Mucosa of rectum (tissue), 2 donors: ENCODE data around the gene GALNT13.

Experiments
- H3K27ac ChIP-seq, 2 donors: one replicate each; pipeline ENCODE4 v1.7.0; 2013; ENCODE audit warnings: inconsistent platforms in 2 of 2, low read depth in 2 of 2, low read length in 2 of 2
- H3K27me3 ChIP-seq, 2 donors: one replicate each; pipeline ENCODE4 v1.7.0; 2013; ENCODE audit warnings: low read length in 2 of 2; ENCODE audit not compliant: control insufficient read depth in 2 of 2, insufficient read depth in 2 of 2
- H3K36me3 ChIP-seq, 2 donors: one replicate each; pipeline ENCODE4 v1.7.0; 2013; ENCODE audit warnings: low read length in 2 of 2; ENCODE audit not compliant: control insufficient read depth in 2 of 2, insufficient read depth in 2 of 2
- H3K4me1 ChIP-seq, 2 donors: one replicate each; pipeline ENCODE4 v1.7.0; 2013; ENCODE audit warnings: low read length in 2 of 2, mild to moderate bottlenecking in 1 of 2; ENCODE audit not compliant: control insufficient read depth in 2 of 2, insufficient read depth in 2 of 2
- H3K4me3 ChIP-seq, 2 donors: one replicate each; pipeline ENCODE4 v1.7.0; 2013; ENCODE audit warnings: low read length in 2 of 2
- H3K9ac ChIP-seq, 2 donors: one replicate each; pipeline ENCODE4 v1.7.0; 2013; ENCODE audit warnings: low read length in 2 of 2, low read depth in 1 of 2, mild to moderate bottlenecking in 1 of 2
- H3K9me3 ChIP-seq, 2 donors: one replicate each; pipeline ENCODE4 v1.7.0; 2013; ENCODE audit warnings: low read length in 2 of 2; ENCODE audit not compliant: control insufficient read depth in 2 of 2
- donor health status: healthy.
- donor health status: Normal muscosa, but diverticular disease.

The GALNT13 gene

GRCh38 chr2:154408786-154409185 lies 537.1 kb downstream of the GALNT13 start:
- no peaks in the 10 kb centered on the region for H3K36me3 ChIP-seq
- no peak overlapping the region for H3K4me3 ChIP-seq
- H3K9me3 ChIP-seq: no peaks in the 10 kb centered on the region
- H3K27ac ChIP-seq: no peak overlapping the region
- no peaks in the 10 kb centered on the region for H3K27me3 ChIP-seq
- H3K4me1 ChIP-seq: no peaks in the 10 kb centered on the region
- no peak overlapping the region for H3K9ac ChIP-seq

DNA sequence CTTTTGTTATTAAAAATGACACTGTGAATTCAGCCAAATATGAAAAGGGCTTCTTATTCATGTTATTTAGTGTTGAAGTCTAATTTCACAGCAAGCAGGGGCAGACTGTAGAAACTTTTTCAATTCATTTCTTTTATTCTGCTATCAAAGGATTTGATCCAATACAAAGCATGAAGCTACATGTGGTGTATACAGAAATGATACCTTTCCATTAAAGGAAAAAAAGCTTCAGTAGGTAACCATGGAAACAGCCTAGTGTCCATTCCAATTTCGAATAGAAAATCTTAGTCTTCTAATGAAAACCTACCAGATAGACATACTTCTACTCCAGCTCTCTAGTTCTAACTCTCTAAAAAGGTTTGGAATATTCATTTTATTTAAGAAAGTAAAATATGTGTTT lies 550.5 kb downstream of the GALNT13 start:
- Histone ChIP-seq H3K9me3 (no peaks in the 10 kb centered on the region), H3K9ac (no peak overlapping the region), H3K36me3 (no peaks in the 10 kb centered on the region), H3K27ac (no peak overlapping the region), H3K4me3 (no peak overlapping the region), H3K27me3 (no peaks in the 10 kb centered on the region), H3K4me1 (no peaks in the 10 kb centered on the region)

DNA sequence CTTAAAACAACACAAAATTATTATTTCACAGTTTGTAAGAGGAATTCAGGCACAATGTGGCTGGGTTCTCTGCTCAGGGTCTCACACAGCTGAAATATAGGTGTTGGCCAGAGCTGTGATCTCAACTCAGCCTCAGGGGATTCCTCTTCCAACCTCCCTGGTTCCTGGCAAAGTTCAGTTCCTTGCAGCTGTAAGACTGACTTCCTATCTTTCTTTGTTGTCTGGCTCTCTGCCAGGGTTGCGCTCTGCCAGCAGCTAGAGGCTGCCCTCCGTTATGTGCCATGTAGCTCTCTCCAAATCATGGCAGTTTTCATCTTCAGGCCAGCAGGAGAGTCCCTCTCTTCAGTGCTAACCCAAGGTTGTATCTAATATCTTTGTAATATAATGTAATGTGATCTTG lies 554.3 kb downstream of the GALNT13 start:
- Histone ChIP-seq H3K36me3 (no peaks in the 10 kb centered on the region), H3K4me1 (no peaks in the 10 kb centered on the region), H3K27ac (no peak overlapping the region), H3K9me3 (no peaks in the 10 kb centered on the region), H3K4me3 (no peak overlapping the region), H3K9ac (no peak overlapping the region), H3K27me3 (no peaks in the 10 kb centered on the region)

GRCh38 chr2:154427453-154427852 lies 555.7 kb downstream of the GALNT13 start:
- no peak overlapping the region for H3K27ac ChIP-seq
- no peaks in the 10 kb centered on the region for H3K4me1 ChIP-seq
- H3K4me3 ChIP-seq: no peak overlapping the region
- no peaks in the 10 kb centered on the region for H3K36me3 ChIP-seq
- H3K27me3 ChIP-seq: no peaks in the 10 kb centered on the region
- H3K9ac ChIP-seq: no peak overlapping the region
- H3K9me3 ChIP-seq: no peaks in the 10 kb centered on the region

GRCh38 chr2:154428022-154428421 lies 556.3 kb downstream of the GALNT13 start:
- Histone ChIP-seq H3K4me1 (no peaks in the 10 kb centered on the region), H3K27me3 (no peaks in the 10 kb centered on the region), H3K9ac (no peak overlapping the region), H3K4me3 (no peak overlapping the region), H3K36me3 (no peaks in the 10 kb centered on the region), H3K27ac (no peak overlapping the region), H3K9me3 (no peaks in the 10 kb centered on the region)

- no peak overlapping the region for H3K9ac ChIP-seq
- no peaks in the 10 kb centered on the region for H3K4me1 ChIP-seq
- H3K36me3 ChIP-seq: no peaks in the 10 kb centered on the region
- H3K4me3 ChIP-seq: no peak overlapping the region
- no peak overlapping the region for H3K27ac ChIP-seq
- no peaks in the 10 kb centered on the region for H3K27me3 ChIP-seq
- H3K9me3 ChIP-seq: no peaks in the 10 kb centered on the region
Measured at GRCh38 chr2:154433010-154433409, 561.3 kb downstream of the GALNT13 start.

GRCh38 chr2:154437104-154437503 lies 565.4 kb downstream of the GALNT13 start:
- Histone ChIP-seq H3K27ac (no peak overlapping the region), H3K9ac (no peak overlapping the region), H3K27me3 (no peaks in the 10 kb centered on the region), H3K4me1 (no peaks in the 10 kb centered on the region), H3K36me3 (no peaks in the 10 kb centered on the region), H3K9me3 (no peaks in the 10 kb centered on the region), H3K4me3 (no peak overlapping the region)

- Histone ChIP-seq H3K27ac (no peak overlapping the region), H3K4me1 (no peaks in the 10 kb centered on the region), H3K36me3 (no peaks in the 10 kb centered on the region), H3K4me3 (no peak overlapping the region), H3K9ac (no peak overlapping the region), H3K27me3 (no peaks in the 10 kb centered on the region), H3K9me3 (no peaks in the 10 kb centered on the region)
Measured at GRCh38 chr2:154439156-154439555, 567.4 kb downstream of the GALNT13 start.

- Histone ChIP-seq H3K27me3 (no peaks in the 10 kb centered on the region), H3K4me1 (peaks cover 0 to 4% of the 10 kb centered on the region in 2 donors), H3K36me3 (no peaks in the 10 kb centered on the region), H3K9me3 (no peaks in the 10 kb centered on the region), H3K4me3 (no peak overlapping the region), H3K27ac (no peak overlapping the region), H3K9ac (no peak overlapping the region)
Measured at GRCh38 chr2:154443919-154444318, 572.2 kb downstream of the GALNT13 start.

GRCh38 chr2:154446324-154446723 lies 574.6 kb downstream of the GALNT13 start:
- H3K4me1 ChIP-seq: peaks cover 0 to 4% of the 10 kb centered on the region in 2 donors
- no peak overlapping the region for H3K27ac ChIP-seq
- no peak overlapping the region for H3K4me3 ChIP-seq
- no peak overlapping the region for H3K9ac ChIP-seq
- no peaks in the 10 kb centered on the region for H3K9me3 ChIP-seq
- H3K27me3 ChIP-seq: peaks cover 0 to 3% of the 10 kb centered on the region in 2 donors
- H3K36me3 ChIP-seq: no peaks in the 10 kb centered on the region
